ENCODE results near the gene TBX3. TPM values are rescaled to one million over a fixed set of nuclear protein-coding genes. Genes with fewer than 3 reads are reported as not detected.

Gene TBX3
- total RNA-seq, 4 donors from 2014 or later: 15.2 to 48.1 (median 35.4) TPM

DNA sequence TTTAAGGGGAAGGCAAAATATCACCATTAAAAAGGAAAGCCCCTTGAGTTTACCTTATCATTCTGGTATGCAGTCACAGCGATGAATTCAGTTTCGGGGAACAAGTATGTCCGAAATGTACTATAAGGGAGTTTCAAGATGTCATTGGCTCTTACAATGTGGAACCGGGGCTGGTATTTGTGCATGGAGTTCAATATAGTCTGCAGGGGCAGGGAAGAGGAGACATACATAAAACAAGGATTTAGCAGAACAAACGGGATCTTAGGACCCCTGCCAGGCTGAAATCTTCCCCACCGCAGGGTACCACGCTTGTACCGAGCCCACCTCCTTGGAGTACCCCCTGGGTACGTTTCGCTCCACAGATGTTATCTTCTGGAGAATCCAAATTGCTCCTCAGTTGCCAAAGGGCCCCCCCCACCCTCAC lies 4.5 kb downstream of the TBX3 start:
- no peak for DNase-seq (ENCODE audit: low spot score in 2 of 2)
- 82 to 84% methylated on average over 10 of the region's 10 CpGs for WGBS, 2 donors
- intact Hi-C loops (cut with DNase I; ENCODE audit: low total_unique reads): no loop called here
- TF ChIP-seq, protein P1, sequence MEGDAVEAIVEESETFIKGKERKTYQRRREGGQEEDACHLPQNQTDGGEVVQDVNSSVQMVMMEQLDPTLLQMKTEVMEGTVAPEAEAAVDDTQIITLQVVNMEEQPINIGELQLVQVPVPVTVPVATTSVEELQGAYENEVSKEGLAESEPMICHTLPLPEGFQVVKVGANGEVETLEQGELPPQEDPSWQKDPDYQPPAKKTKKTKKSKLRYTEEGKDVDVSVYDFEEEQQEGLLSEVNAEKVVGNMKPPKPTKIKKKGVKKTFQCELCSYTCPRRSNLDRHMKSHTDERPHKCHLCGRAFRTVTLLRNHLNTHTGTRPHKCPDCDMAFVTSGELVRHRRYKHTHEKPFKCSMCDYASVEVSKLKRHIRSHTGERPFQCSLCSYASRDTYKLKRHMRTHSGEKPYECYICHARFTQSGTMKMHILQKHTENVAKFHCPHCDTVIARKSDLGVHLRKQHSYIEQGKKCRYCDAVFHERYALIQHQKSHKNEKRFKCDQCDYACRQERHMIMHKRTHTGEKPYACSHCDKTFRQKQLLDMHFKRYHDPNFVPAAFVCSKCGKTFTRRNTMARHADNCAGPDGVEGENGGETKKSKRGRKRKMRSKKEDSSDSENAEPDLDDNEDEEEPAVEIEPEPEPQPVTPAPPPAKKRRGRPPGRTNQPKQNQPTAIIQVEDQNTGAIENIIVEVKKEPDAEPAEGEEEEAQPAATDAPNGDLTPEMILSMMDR (IDR thresholded peaks at IDR 0.05): no peak
- no peak for TF ChIP-seq POLR2A (IDR thresholded peaks at IDR 0.05)
- H3K4me3 ChIP-seq (ENCODE audit: low read depth, poor library complexity, severe bottlenecking): no peak overlapping the region

DNA sequence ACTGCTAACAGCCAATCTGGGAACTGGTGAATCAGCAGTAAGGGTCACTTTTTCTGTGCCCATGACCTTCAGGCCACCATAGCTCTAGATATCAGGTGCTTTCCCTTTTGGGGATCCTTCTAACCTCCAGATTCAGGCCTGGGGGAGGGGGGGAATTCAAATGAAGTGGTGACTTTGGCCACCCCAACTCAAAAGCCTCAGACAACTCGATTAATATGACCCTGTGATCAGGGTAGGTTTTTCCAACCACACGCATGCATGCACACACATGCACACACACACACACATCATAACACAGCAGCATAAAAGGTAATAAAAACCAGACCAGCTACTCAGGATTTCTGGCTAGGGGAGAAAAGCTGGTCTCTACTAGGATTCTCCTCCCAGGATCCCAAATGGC lies 5.3 kb downstream of the TBX3 start:
- no peak overlapping the region for H3K4me3 ChIP-seq (ENCODE audit: low read depth, poor library complexity, severe bottlenecking)
- TF ChIP-seq, protein P1 (IDR thresholded peaks at IDR 0.05): no peak
- no peak for TF ChIP-seq POLR2A (IDR thresholded peaks at IDR 0.05)
- DNase-seq (ENCODE audit: low spot score in 2 of 2): no peak
- WGBS, 2 donors: 47 to 71% methylated on average over 2 of the region's 2 CpGs
- intact Hi-C loops (cut with DNase I; ENCODE audit: low total_unique reads): no loop called here

DNA sequence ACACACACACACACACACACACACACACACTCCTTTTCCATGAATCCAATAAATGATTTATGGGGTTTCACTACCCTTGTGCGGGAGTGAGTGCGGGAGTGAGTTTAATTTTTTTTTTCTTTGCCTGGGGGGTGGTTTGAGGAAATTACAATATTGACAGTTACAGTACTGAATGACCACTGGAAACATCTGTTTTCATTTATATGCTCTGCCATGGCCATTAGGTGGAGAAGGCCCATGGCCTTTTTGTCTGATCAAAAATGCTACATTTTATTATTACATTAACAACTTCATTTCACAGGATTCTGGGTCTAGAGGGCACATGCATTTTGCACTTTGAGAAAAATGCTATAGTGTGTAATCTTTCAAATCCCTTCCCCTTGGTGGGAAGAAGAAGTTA lies 5.9 kb downstream of the TBX3 start:
- intact Hi-C loops (cut with DNase I; ENCODE audit: low total_unique reads): no loop called here
- TF ChIP-seq POLR2A (IDR thresholded peaks at IDR 0.05): no peak
- H3K4me3 ChIP-seq (ENCODE audit: low read depth, poor library complexity, severe bottlenecking): no peak overlapping the region
- 79 to 81% methylated on average over 2 of the region's 2 CpGs for WGBS, 2 donors
- DNase-seq (ENCODE audit: low spot score in 2 of 2): no peak

DNA sequence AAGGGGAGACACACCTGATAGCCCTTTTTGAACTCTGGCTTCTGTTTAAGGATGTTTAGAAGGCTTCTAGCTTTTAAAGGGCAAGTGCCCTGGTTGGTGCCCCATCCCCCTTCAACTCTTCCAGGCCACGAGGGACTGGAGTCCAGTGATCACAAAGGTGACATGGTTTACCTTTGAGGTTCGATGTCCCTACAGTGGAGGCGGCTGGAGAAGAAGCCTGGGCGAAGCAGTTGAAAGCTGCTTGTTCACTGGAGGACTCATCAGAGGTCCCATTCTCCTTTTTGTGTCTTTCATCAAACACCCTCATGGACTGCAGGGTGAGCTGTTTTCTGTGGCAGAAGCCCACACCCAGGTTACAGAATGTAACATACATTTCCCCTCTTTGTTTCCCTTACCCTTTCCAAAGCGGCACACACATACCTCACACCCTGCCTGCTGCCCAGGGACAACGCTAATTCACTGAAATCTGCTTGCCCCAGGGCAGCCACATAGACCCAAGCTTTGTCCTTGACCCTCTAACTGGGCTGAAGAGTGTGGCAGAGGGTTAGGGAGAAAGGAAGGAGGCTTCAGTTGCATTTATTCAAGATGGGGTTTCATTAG lies 7.7 kb downstream of the TBX3 start:
- no peak overlapping the region for H3K4me3 ChIP-seq (ENCODE audit: low read depth, poor library complexity, severe bottlenecking)
- TF ChIP-seq POLR2A (IDR thresholded peaks at IDR 0.05): no peak
- TF ChIP-seq, protein P1 (IDR thresholded peaks at IDR 0.05): no peak
- 82 to 86% methylated on average over 6 of the region's 6 CpGs for WGBS, 2 donors
- intact Hi-C loops (cut with DNase I; ENCODE audit: low total_unique reads): no loop called here
- no peak for DNase-seq (ENCODE audit: low spot score in 2 of 2)

DNA sequence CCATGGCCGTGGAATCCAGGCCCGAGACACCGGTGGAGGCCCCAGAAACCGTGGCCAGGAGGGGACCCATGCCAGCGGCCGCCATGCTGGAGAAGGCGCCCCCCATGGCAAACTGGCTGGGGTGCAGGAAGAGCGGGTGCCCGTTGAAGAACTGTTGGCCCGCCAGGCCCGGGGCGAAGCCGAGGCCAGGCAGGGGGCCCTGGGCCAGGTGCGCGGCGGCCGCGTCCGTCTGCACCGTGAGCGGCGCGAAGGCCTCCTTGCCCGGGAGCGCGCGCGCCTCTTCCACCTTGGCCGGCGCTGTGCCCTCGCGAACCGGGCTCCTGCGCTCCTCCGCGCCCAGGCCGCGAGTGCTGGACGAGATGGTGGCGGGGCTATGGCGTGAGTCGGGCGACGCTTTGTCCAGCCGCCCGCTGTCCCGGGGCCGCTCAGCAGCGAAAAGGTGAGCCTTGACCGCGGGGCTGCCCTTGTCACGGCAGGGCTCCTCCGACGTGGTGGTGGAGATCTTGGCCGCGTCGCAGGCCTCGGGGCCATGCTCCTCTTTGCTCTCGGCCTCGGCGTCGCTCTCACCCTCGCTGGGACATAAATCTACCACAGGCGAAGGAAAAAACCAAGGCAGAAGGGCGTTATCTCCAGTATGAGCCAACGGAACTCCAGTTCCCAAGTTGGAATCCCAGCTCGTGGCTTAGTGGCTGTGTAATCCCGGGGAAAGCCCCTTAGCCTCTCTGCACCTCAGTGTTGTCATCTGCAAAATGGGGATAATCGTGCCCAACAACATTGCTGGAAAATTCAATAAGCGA lies 9.5 kb downstream of the TBX3 start:
- WGBS, 2 donors: 87 to 92% methylated on average over 68 to 69 of the region's 70 CpGs
- no peak for DNase-seq (ENCODE audit: low spot score in 2 of 2)
- TF ChIP-seq, protein P1 (IDR thresholded peaks at IDR 0.05): no peak
- no peak for TF ChIP-seq POLR2A (IDR thresholded peaks at IDR 0.05)
- intact Hi-C loops (cut with DNase I; ENCODE audit: low total_unique reads): no loop called here
- H3K4me3 ChIP-seq (ENCODE audit: low read depth, poor library complexity, severe bottlenecking): no peak overlapping the region

DNA sequence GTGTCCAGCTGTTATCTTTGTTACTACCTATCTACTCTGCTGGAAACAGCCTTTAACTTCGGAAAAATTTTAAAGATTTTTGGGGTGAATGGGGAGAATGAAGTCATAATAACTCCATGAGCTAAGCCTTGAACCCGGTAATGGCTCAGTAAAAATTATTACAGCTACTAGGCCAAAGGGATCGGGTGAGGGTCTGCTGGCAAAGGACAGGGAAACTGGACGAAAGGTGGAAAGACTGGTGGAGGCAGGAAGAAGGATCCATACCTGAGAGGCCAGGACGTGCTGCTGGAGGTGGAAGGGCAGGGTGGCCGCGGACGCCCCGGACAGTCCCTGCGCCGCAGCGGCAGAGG lies 10.1 kb downstream of the TBX3 start:
- intact Hi-C loops (cut with DNase I; ENCODE audit: low total_unique reads): no loop called here
- WGBS, 2 donors: 91 to 92% methylated on average over 12 of the region's 12 CpGs
- TF ChIP-seq POLR2A (IDR thresholded peaks at IDR 0.05): no peak
- TF ChIP-seq, protein P1 (IDR thresholded peaks at IDR 0.05): no peak
- H3K4me3 ChIP-seq (ENCODE audit: low read depth, poor library complexity, severe bottlenecking): no peak overlapping the region
- DNase-seq (ENCODE audit: low spot score in 2 of 2): no peak

All from lower leg skin (tissue), 4 donors.